LNCaP clone FGC (cell line): Measurements from ENCODE around the gene CMIP.

Experiments used
- DNase-seq: peaks from one replicate; pipeline ENCODE4 v3.0.0-alpha.2; 2011; ENCODE audit warnings: low read depth
- H3K4me3 ChIP-seq: 2 replicates; pipeline ENCODE4 v1.5.1; 2011; ENCODE audit warnings: mild to moderate bottlenecking, low read depth, low read length, control low read depth
- CTCF ChIP-seq: IDR thresholded peaks from 2 replicates; pipeline ENCODE4 v1.5.1; 2012; ENCODE audit warnings: mild to moderate bottlenecking; ENCODE audit not compliant: control insufficient read depth, insufficient read depth; ENCODE audit errors: extremely low read depth

Gene CMIP

GRCh38 chr16:81601601-81602255 is 157.1 kb downstream of the CMIP start:
- H3K4me3 ChIP-seq = peak overlapping the region; percentile 51
- peak; percentile 92 for DNase-seq

GRCh38 chr16:81602256-81602776 is 157.7 kb downstream of the CMIP start:
- no peak for TF ChIP-seq CTCF

More at GRCh38 chr16:81601601-81602255, 157.1 kb downstream of the CMIP start:
- TF ChIP-seq CTCF = no peak

GRCh38 chr16:81602792-81603191 is 158.2 kb downstream of the CMIP start:
- no peak for TF ChIP-seq CTCF
- no peak for DNase-seq
- H3K4me3 ChIP-seq = no peak overlapping the region; the same call in 1 of the 2 replicates

More at GRCh38 chr16:81602256-81602776, 157.7 kb downstream of the CMIP start:
- H3K4me3 ChIP-seq = peak overlapping the region; percentile 51
- DNase-seq = no peak

GRCh38 chr16:81604960-81605383 is 160.4 kb downstream of the CMIP start:
- DNase-seq = no peak
- TF ChIP-seq CTCF = no peak
- H3K4me3 ChIP-seq = no peak overlapping the region

GRCh38 chr16:81606039-81606438 is 161.4 kb downstream of the CMIP start:
- no peak for TF ChIP-seq CTCF
- H3K4me3 ChIP-seq = no peak overlapping the region
- DNase-seq = no peak

- DNase-seq = no peak
- no peak overlapping the region for H3K4me3 ChIP-seq
- TF ChIP-seq CTCF = no peak
Measured at GRCh38 chr16:81607006-81607405, 162.4 kb downstream of the CMIP start.
